ENCODE measurements around the gene ELOB.

The ELOB gene

DNA sequence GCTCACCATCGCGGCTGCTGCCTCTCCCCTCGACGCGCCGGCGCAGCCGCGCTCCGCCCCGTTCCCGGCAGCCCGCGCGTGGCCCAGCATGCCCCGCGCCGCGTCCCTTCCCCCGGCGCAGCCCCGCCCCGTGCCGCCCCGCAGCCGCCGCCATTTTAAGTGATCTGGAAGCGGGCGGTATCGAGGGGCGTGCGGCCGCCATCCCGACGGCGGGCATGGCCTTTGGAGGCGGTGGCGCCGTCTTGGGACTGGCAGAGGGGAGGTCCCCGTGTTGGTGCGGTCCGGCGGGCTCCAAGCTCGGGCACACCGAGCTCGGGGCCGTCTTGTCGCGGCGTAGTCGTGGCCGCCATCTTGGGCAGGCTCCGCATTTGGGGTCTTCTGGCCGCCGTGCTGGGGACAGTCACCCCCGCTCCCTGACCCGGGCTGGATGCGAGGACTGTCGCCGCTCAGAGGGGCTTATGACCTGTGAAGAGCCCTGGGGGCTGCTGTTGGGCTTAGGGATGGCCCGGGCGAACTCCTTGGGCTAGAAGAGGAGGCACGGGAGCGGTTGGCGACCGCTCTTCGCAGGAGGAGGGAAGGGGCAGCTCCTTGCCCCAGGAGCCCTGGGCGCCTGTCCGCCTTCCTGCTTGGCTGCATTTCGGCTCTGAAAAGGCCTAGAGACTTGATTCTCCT, at the start of gene ELOB:
ELOB (minus strand) TSS at position 50 of the 672 bp plus-strand sequence; CDS start at position 9, 41 bp downstream.
- Histone ChIP-seq H3K4me3 (ENCODE audit: low read depth, low read length) (peak within 1 kb of the TSS; percentile 74), H3K9me3 (ENCODE audit: severe bottlenecking) (no peaks in the 10 kb centered on the region), H3K27me3 (ENCODE audit: insufficient read depth, low read depth, severe bottlenecking) (no peaks in the 10 kb centered on the region), H3K36me3 (peaks cover 38% of the 10 kb centered on the region), H3K27ac (peak within 1 kb of the TSS; percentile 99)
- TF ChIP-seq CTCF (IDR thresholded peaks at IDR 0.05; ENCODE audit: low read depth, low read length): no peak
- DNase-seq: peak; percentile 86

GRCh38 chr16:2825906-2826305, 48.8 kb upstream of the ELOB start:
- no peak for TF ChIP-seq CTCF (IDR thresholded peaks at IDR 0.05; ENCODE audit: low read depth, low read length)
- no peak overlapping the region for H3K4me3 ChIP-seq (ENCODE audit: low read depth, low read length)
- peak overlapping the region; percentile 16; the same call in 1 of the 2 replicates for H3K27ac ChIP-seq
- H3K27me3 ChIP-seq (ENCODE audit: insufficient read depth, low read depth, severe bottlenecking): no peaks in the 10 kb centered on the region
- H3K36me3 ChIP-seq: no peaks in the 10 kb centered on the region
- peak; percentile 53 for DNase-seq
- H3K9me3 ChIP-seq (ENCODE audit: severe bottlenecking): no peaks in the 10 kb centered on the region

DNA sequence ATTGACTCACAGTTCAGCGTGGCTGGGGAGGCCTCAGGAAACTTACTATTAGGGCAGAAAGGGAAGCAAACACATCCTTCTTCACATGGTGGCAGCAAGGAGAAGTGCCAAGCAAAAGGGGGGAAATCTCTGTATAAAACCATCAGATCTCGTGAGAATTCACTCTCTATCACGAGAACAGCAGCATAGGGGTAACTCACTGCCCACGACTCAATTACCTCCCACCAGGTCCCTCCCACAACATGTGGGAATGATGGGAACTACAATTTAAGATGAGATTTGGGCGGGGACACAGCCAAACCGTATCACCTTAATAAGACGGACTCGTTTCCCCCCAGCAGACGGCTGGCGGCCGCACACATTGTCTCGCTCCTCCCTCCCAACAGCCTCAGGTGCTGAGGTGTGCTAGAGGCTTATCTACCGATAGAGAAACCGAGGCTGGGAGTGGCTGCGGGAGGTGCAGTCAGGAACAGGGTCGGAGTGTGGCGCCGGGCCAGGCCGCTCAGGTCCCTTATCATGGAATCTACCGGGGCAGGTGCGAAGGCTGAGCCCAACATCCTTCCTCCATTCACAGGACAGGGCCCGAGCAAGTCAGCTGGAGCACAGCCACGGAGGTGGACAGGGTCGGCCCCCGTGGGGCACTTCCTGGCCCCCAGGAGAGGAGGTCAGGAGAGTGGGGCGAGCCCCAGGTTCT, 48.1 kb upstream of the ELOB start:
- Histone ChIP-seq H3K36me3 (no peaks in the 10 kb centered on the region), H3K27me3 (ENCODE audit: insufficient read depth, low read depth, severe bottlenecking) (no peaks in the 10 kb centered on the region), H3K4me3 (ENCODE audit: low read depth, low read length) (no peak overlapping the region), H3K27ac (no peak overlapping the region), H3K9me3 (ENCODE audit: severe bottlenecking) (no peaks in the 10 kb centered on the region)
- TF ChIP-seq CTCF (IDR thresholded peaks at IDR 0.05; ENCODE audit: low read depth, low read length): no peak
- DNase-seq: peak; percentile 5

- no peak for DNase-seq
- H3K36me3 ChIP-seq: no peaks in the 10 kb centered on the region
- no peak for TF ChIP-seq CTCF (IDR thresholded peaks at IDR 0.05; ENCODE audit: low read depth, low read length)
- H3K4me3 ChIP-seq (ENCODE audit: low read depth, low read length): no peak overlapping the region
- H3K27me3 ChIP-seq (ENCODE audit: insufficient read depth, low read depth, severe bottlenecking): no peaks in the 10 kb centered on the region
- no peak overlapping the region for H3K27ac ChIP-seq
- no peaks in the 10 kb centered on the region for H3K9me3 ChIP-seq (ENCODE audit: severe bottlenecking)
These were observed 47.5 kb upstream of the ELOB start for GRCh38 chr16:2824626-2825025.

DNA sequence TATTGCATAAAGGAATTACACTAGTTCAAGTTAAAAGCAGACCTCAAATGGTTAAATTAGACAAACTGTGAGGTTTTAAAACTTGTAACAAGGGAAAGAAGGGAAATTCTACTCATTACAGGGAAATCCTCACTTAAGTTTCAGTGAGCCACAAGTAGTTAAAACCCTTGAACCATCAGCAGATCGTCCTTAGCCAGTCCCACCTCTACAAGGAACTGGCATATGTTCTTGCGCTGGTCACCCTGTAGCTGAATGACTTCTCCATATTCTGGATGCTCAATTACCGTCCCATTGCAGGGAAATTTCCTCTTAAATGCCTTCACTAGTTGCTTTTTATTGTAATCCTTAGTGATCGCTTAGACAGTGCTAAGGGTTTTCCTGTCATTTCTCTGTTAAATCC, 45.4 kb upstream of the ELOB start:
- TF ChIP-seq CTCF (IDR thresholded peaks at IDR 0.05; ENCODE audit: low read depth, low read length): no peak
- Histone ChIP-seq H3K27ac (no peak overlapping the region), H3K4me3 (ENCODE audit: low read depth, low read length) (no peak overlapping the region), H3K9me3 (ENCODE audit: severe bottlenecking) (no peaks in the 10 kb centered on the region), H3K36me3 (no peaks in the 10 kb centered on the region), H3K27me3 (ENCODE audit: insufficient read depth, low read depth, severe bottlenecking) (no peaks in the 10 kb centered on the region)
- DNase-seq: peak; percentile 3
